OCI-M2 (cell line): ENCODE results near the gene VRK1.

Source experiments
- DNase-seq: peaks from one replicate; lab custom pipeline; 2025; ENCODE audit not compliant: unreplicated experiment; lab: John Stamatoyannopoulos, UW

VRK1 gene

GRCh38 chr14:96915478-96915877, 118.3 kb downstream of the VRK1 start:
- no peak for DNase-seq

GRCh38 chr14:96916751-96917150, 119.6 kb downstream of the VRK1 start:
- DNase-seq = no peak

GRCh38 chr14:96917442-96917963, 120.3 kb downstream of the VRK1 start:
- DNase-seq = peak; percentile 71

- no peak for DNase-seq
Observed at GRCh38 chr14:96920023-96920422, 122.8 kb downstream of the VRK1 start.

GRCh38 chr14:96920820-96921219, 123.6 kb downstream of the VRK1 start:
- DNase-seq = no peak

GRCh38 chr14:96922986-96923385, 125.8 kb downstream of the VRK1 start:
- no peak for DNase-seq

- DNase-seq = no peak
Observed at GRCh38 chr14:96925422-96925821, 128.2 kb downstream of the VRK1 start.

GRCh38 chr14:96926001-96926400, 128.8 kb downstream of the VRK1 start:
- DNase-seq = no peak

- no peak for DNase-seq
Observed at GRCh38 chr14:96928779-96929380, 131.7 kb downstream of the VRK1 start.

- DNase-seq = no peak
Observed at GRCh38 chr14:96929950-96930349, 132.8 kb downstream of the VRK1 start.

GRCh38 chr14:96930526-96930925, 133.3 kb downstream of the VRK1 start:
- no peak for DNase-seq
